Chondrocyte (in vitro differentiated cells): Measurements from ENCODE around the gene SPTBN1. TPM values are rescaled to one million over a fixed set of nuclear protein-coding genes. Genes with fewer than 3 reads are reported as not detected.

Source experiments
- DNase-seq: peaks from one replicate; pipeline ENCODE4 v3.0.0; 2021; ENCODE audit warnings: mixed read lengths, low spot score
- H3K27ac Mint-ChIP-seq: one replicate; pipeline ENCODE4 v1.8.0; 2021; ENCODE audit warnings: mild to moderate bottlenecking, moderate library complexity, mixed read lengths; ENCODE audit not compliant: unreplicated experiment
- H3K27me3 Mint-ChIP-seq: 2 replicates; pipeline ENCODE4 v1.8.0; 2021; ENCODE audit warnings: low read depth, mixed read lengths
- H3K36me3 Mint-ChIP-seq: 2 replicates; pipeline ENCODE4 v1.8.0; 2021; ENCODE audit warnings: low read depth, mixed read lengths
- H3K4me1 Mint-ChIP-seq: 2 replicates; pipeline ENCODE4 v1.8.0; 2021; ENCODE audit warnings: low read depth, mild to moderate bottlenecking, mixed read lengths
- H3K4me3 Mint-ChIP-seq: one replicate; pipeline ENCODE4 v1.8.0; 2021; ENCODE audit warnings: mild to moderate bottlenecking, moderate library complexity, mixed read lengths; ENCODE audit not compliant: unreplicated experiment
- H3K9me3 Mint-ChIP-seq: 2 replicates; pipeline ENCODE4 v1.8.0; 2021; ENCODE audit warnings: low read depth, mixed read lengths
- total RNA-seq: library from RNA; stranded (reverse); gene quantifications from 3 replicates; pipeline ENCODE4 v1.2.1, GENCODE V29; 2021
- TF ChIP-seq, protein P1 (sequence below): fragments of 200-600 bp; sonication (generic); IDR thresholded peaks from 2 replicates; pipeline ENCODE4 v1.5.0; 2021; ENCODE audit warnings: antibody characterized with exemption, mild to moderate bottlenecking, moderate library complexity

The SPTBN1 gene
- total RNA-seq, 1 donor from 2014 or later = 297 TPM

DNA sequence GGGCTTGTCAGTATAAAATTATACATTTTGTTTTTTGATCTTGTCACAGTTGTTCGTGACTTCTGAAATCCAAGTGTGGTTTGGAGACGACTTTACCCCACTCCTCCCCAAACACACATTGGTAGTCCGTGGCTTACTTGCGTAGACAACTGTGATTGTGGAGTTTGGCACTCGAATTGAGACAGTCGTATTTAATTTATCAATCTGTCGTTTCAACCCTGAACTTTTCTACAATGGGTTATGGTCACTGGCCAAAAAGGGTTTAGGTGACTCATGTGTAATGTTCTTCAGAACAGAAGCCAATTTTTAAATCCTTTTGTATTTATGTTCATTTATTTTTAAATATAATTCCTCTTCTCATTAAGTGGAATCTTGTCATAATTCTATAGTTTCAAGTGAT is 129.9 kb downstream of the SPTBN1 start:
- no peak for DNase-seq
- no peak overlapping the region for H3K4me3 Mint-ChIP-seq
- H3K27me3 Mint-ChIP-seq = no peaks in the 10 kb centered on the region
- no peak overlapping the region for H3K27ac Mint-ChIP-seq
- H3K4me1 Mint-ChIP-seq = peaks cover 40% of the 10 kb centered on the region
- TF ChIP-seq, protein P1, sequence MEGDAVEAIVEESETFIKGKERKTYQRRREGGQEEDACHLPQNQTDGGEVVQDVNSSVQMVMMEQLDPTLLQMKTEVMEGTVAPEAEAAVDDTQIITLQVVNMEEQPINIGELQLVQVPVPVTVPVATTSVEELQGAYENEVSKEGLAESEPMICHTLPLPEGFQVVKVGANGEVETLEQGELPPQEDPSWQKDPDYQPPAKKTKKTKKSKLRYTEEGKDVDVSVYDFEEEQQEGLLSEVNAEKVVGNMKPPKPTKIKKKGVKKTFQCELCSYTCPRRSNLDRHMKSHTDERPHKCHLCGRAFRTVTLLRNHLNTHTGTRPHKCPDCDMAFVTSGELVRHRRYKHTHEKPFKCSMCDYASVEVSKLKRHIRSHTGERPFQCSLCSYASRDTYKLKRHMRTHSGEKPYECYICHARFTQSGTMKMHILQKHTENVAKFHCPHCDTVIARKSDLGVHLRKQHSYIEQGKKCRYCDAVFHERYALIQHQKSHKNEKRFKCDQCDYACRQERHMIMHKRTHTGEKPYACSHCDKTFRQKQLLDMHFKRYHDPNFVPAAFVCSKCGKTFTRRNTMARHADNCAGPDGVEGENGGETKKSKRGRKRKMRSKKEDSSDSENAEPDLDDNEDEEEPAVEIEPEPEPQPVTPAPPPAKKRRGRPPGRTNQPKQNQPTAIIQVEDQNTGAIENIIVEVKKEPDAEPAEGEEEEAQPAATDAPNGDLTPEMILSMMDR = no peak
- no peaks in the 10 kb centered on the region for H3K9me3 Mint-ChIP-seq
- H3K36me3 Mint-ChIP-seq = no peaks in the 10 kb centered on the region

DNA sequence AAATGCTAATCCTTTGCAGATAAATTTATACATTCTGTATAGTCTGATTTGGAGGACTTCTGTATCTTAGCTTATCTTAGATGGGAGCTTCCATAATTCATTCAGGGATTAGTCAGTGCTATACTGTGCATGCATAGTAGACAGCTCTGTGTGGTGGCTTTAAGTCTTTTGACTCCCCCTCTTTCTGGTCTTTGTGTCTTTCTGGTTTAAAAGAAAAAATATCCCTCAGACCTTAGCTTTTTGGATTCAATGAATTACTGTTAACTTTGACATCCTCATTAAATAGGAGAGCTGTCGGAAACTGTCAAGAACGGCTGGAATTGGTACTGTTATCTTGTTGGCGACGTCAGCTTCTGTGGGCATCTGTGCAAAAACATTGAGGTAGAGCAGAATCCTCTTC is 130.4 kb downstream of the SPTBN1 start:
- Mint-ChIP-seq H3K27ac (no peak overlapping the region), H3K4me3 (no peak overlapping the region), H3K36me3 (no peaks in the 10 kb centered on the region), H3K4me1 (peaks cover 44% of the 10 kb centered on the region), H3K27me3 (no peaks in the 10 kb centered on the region), H3K9me3 (no peaks in the 10 kb centered on the region)
- TF ChIP-seq, protein P1 = no peak
- no peak for DNase-seq

DNA sequence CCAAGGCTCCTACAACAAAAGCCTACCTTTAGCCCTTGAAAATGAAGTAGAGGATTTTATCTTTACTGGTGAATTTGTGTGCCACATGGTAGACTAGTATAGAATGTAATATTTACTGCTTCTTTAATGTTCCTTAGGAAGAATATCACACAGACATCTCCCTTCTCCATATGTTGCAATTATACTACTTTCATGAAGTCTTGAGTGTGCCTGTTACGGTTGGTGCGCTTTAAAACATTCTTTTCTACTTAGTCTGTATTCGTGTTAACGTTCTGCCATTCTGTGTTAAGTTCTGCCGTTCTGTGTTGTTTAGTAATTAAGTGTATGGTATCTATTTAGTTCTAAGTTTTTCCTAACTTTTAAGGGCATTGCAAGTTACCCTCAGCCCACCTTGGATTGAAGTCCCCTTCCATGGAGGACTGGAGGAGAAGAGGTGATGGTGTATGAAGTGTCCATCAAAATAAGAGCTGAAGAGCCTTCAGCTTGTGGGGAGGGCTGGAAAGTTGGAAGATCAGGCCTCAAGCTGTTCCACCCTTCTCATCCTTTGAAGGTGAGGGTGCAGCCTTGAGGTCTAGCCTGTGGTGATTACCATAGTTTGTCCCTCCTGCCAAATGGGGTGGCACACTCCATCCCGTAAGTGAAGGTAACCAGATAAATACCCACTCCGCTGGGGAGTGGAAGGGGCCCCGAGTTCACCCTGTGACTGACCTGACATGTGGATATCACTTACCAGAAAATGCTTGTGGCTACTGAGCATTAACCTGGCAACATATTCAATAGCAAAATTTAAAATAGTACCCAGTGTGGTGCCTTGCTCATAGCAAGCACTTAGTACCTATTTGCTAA is 131.3 kb downstream of the SPTBN1 start:
- no peaks in the 10 kb centered on the region for H3K27me3 Mint-ChIP-seq
- no peak overlapping the region for H3K4me3 Mint-ChIP-seq
- no peak overlapping the region for H3K27ac Mint-ChIP-seq
- no peak for DNase-seq
- H3K36me3 Mint-ChIP-seq = no peaks in the 10 kb centered on the region
- peaks cover 38% of the 10 kb centered on the region for H3K4me1 Mint-ChIP-seq
- no peaks in the 10 kb centered on the region for H3K9me3 Mint-ChIP-seq
- TF ChIP-seq, protein P1 = no peak

DNA sequence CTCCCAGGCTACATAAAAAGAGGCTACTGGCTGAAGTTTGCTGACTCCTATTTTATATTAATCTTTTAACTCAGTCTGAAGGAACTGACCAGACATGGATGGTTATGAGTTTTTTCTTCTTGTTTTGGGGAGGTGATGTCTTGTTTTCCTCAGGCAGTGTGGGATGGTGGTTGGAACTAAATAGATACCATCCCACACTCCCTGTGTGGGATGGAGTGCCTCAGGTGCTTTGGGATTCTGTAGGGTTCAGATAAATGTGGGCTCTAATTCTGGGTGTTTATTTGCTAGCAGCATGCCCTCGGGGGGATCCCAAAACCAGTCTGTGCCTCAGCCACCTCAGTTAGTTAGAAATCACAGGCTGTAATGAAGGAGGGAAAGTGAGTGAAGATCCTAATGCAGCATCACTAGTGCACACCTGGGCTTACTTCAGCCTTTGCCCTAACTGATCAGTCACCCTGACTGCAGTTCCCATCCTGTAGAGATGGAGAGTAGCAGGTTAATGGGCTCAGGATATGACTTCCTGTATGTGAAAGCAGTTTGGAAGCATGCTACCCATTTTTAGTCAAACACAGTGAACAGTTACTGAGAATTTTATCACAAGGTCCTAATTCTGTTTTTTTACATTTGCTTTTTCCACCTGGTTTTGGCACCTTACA is 132.2 kb downstream of the SPTBN1 start:
- no peak for DNase-seq
- H3K4me1 Mint-ChIP-seq = peaks cover 38% of the 10 kb centered on the region
- H3K9me3 Mint-ChIP-seq = no peaks in the 10 kb centered on the region
- TF ChIP-seq, protein P1 = no peak
- peaks cover 2% of the 10 kb centered on the region for H3K36me3 Mint-ChIP-seq
- H3K27me3 Mint-ChIP-seq = no peaks in the 10 kb centered on the region
- no peak overlapping the region for H3K27ac Mint-ChIP-seq
- no peak overlapping the region for H3K4me3 Mint-ChIP-seq

DNA sequence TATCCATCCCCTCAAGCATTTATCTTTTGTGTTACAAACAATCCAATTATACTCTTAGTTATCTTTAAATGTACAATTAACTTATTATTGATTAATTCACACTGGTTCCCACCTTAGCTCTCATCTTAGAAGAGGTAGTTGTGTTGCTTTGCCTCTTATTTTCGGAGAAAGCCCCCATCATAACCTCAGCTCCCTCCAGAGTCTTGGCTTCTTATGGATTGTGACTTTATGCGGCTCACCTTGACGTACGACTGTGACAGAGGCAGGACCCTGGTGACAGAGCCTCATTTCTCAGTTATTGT is 132.9 kb downstream of the SPTBN1 start:
- DNase-seq = no peak
- Mint-ChIP-seq H3K4me1 (peaks cover 34% of the 10 kb centered on the region), H3K27ac (no peak overlapping the region), H3K9me3 (no peaks in the 10 kb centered on the region), H3K36me3 (peaks cover 2% of the 10 kb centered on the region), H3K4me3 (no peak overlapping the region), H3K27me3 (no peaks in the 10 kb centered on the region)
- TF ChIP-seq, protein P1 = no peak
